Epithelial cell of proximal tubule (primary cell): Measurements from ENCODE around the gene ACAA2. TPM values are rescaled to one million over a fixed set of nuclear protein-coding genes. Genes with fewer than 3 reads are reported as not detected.

ENCODE experiments used
- DNase-seq: peaks from one replicate; pipeline ENCODE4 v3.0.0-alpha.2; 2011; ENCODE audit warnings: low read depth
- H3K4me3 ChIP-seq: 2 replicates; pipeline ENCODE4 v1.5.1; 2011; ENCODE audit warnings: low read depth, mild to moderate bottlenecking, low read length
- total RNA-seq: library from RNA; depleted of rRNA; stranded (reverse); fragments of >200 nt; gene quantifications from 2 replicates; pipeline ENCODE4 v1.2.3, GENCODE V29; 2015
- TF ChIP-seq, protein P1 (sequence below): conservative IDR thresholded peaks from 2 replicates; pipeline ENCODE4 v1.5.1; 2012; ENCODE audit warnings: low read depth, mild to moderate bottlenecking, low read length

Gene ACAA2
- total RNA-seq, 1 donor from 2014 or later = 92.3 TPM

DNA sequence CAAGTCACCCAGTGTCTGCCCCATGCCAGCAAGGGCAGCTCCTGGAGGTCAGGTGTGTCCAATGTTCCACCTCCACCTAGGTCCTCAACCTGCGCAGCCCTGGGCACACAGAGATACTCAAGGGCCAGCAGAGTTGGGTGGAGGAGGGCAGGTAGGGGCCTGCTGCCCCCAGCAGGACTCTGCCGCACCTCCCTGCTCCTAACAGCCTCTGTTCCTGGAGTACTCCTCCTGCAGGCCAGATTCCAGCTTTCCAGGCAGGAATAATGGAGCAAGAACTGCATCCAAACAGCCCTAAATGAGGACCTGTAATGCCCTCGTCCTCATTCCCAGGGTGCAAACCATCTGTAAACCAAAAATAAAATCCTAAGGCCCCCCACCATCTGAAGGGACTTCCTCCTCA, 44.4 kb upstream of the ACAA2 start:
- TF ChIP-seq, protein P1, sequence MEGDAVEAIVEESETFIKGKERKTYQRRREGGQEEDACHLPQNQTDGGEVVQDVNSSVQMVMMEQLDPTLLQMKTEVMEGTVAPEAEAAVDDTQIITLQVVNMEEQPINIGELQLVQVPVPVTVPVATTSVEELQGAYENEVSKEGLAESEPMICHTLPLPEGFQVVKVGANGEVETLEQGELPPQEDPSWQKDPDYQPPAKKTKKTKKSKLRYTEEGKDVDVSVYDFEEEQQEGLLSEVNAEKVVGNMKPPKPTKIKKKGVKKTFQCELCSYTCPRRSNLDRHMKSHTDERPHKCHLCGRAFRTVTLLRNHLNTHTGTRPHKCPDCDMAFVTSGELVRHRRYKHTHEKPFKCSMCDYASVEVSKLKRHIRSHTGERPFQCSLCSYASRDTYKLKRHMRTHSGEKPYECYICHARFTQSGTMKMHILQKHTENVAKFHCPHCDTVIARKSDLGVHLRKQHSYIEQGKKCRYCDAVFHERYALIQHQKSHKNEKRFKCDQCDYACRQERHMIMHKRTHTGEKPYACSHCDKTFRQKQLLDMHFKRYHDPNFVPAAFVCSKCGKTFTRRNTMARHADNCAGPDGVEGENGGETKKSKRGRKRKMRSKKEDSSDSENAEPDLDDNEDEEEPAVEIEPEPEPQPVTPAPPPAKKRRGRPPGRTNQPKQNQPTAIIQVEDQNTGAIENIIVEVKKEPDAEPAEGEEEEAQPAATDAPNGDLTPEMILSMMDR = peak; percentile 31
- no peak for DNase-seq
- H3K4me3 ChIP-seq = no peak overlapping the region

DNA sequence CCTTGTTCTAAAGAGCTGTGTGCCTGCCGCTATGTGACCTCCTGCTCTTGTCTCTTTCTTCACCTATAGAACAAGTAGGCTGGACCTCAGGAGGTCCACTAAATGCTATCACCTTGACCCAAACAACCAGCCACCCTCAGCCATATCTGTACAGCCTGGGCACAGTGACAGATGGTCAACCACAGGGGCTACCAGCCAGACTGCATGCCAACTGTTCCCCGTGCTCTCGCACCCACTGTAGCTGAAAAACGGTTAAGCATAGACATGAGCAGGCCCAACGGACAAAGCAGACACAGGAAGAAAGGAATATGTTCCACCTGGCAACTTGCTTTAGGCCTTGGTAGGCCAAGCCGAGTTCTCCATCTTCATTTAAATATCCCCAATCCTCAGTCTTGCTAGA, 43.2 kb upstream of the ACAA2 start:
- DNase-seq = no peak

DNA sequence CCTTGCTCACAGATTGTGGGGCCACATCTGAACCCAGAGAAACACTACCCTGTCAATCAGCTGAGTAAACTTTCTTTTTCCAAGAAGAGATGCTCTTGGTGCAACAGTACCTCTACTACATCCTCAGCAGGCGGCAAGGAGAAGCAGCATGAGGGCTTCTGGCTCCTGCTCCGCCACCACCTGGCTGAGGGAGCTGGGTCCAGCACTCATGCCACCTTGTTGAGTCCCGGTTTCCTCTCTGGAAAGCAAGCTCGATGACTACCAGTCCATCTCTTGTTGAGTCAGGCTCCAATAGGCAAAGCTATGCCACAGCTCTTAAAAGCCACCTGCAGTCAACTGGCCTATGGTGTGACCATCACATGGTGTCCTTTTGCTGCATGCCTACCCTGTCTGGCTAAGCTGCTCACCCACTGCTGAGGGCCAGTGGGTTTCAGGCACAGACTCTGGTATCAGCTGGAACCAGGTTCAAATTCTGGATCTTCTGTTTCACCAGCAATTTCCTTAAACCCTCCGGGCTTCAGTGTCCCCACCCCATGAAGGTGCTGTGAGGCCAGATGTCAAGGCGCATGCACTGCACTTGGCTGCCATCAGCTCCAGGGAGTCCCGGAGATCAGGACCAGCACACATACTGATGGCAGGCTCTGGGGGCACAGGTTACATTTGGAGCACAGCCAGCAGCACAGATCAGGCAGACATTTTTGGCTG, 42.5 kb upstream of the ACAA2 start:
- no peak overlapping the region for H3K4me3 ChIP-seq
- TF ChIP-seq, protein P1 = no peak
- DNase-seq = no peak

More for the DNA sequence above, 43.2 kb upstream of the ACAA2 start:
- TF ChIP-seq, protein P1 = no peak
- no peak overlapping the region for H3K4me3 ChIP-seq

DNA sequence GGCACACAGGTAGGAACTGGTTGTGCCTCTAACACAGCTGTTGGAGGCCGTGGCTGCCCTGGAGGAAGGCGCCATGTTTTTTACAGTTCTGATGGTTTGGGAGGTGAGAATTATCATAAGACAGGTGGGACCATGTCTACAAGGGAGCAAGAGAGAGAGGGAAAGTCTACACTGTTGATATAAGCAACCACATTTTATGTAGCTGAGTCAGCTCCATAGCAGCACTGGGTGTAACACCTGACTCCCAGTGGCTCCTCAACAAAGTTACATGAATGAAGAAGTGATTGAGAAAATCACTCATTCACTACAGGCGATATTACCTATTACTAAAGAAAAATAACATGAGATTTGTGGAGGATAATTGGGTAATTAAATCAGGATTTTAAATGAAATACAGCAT, 41.3 kb upstream of the ACAA2 start:
- no peak overlapping the region for H3K4me3 ChIP-seq
- DNase-seq = no peak
- TF ChIP-seq, protein P1 = no peak

DNA sequence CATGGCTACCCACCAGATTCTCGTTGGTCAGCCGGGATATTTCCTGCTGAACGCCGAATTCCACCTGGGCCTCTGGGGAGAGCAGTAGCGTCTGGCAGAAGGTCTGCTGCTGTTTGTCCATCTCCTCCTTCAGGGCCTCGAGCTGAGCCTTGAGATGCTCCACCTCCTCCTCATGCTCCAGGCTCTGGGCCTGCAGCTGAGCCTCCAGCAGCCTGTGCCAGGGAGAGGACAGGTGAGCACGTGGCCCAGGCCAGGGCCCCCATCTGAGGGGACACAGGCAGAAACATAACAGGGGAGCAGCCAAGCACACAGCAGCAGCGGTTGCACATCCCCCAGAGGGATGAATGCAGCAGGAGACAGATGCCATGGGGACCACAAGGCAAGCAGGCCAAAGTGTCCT, 40.1 kb upstream of the ACAA2 start:
- no peak overlapping the region for H3K4me3 ChIP-seq
- TF ChIP-seq, protein P1 = no peak
- no peak for DNase-seq

DNA sequence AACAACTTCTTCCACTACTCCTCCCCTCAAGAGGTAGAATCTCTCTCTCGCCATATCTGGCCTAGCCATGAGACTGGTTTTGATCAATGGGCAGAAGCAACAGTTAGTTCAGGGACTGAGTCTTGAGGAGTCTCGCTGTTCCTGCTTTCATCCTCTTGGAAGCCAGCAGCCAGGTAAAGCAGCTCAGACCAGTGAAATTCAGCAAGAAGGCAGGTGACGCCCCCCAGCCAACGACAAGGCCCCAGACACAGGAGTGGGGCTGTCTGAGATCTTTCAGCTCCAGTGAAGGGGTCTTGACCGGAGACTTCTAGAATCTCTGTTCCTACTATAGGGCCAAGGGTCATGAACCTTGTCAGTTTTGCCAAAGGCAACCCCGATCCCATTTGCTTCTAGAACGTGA, 39.7 kb upstream of the ACAA2 start:
- no peak overlapping the region for H3K4me3 ChIP-seq
- no peak for DNase-seq
- TF ChIP-seq, protein P1 = no peak

DNA sequence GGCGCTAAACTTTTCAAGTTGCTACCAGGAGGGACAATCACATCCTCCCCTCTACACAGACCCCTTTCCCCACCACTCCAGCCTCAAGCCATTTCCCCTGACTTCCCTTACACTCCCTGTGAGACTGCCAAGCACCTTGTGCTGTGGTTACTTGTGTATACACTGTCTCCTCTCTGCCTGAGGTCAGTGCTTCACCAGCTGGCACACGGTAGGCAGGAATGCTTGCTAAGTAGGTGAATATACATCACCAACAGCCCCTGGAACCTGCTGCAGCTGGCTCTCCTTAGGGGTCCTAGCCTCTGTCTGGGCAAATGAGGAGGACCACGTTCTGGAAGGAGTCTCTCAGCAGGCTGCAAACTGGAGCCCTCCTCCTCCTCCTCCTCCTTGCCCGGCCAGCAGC, 38.3 kb upstream of the ACAA2 start:
- TF ChIP-seq, protein P1 = no peak
- no peak for DNase-seq
- H3K4me3 ChIP-seq = no peak overlapping the region
